Mesendoderm (in vitro differentiated cells): Measurements from ENCODE around the gene ZP3.
A peak's percentile ranks its signal among the peaks of the same experiment; 100 is the strongest.
"Not testable (repeated sequence)": the region's sequence is repeated elsewhere in the genome, so short reads cannot be mapped to it uniquely, and the experiment has no call there.

Experiments used
- DNase-seq: peaks from one replicate; pipeline ENCODE4 v3.0.0; 2013
- H2AK5ac ChIP-seq: 2 replicates; pipeline ENCODE4 v1.6.1; 2013; ENCODE audit warnings: low read length, inconsistent platforms
- H2BK120ac ChIP-seq: 2 replicates; pipeline ENCODE4 v1.6.1; 2013; ENCODE audit warnings: low read depth, mild to moderate bottlenecking, low read length, moderate library complexity, mixed read lengths
- H2BK15ac ChIP-seq: replicated peaks from 2 replicates; pipeline ENCODE4 v1.6.1; 2013; ENCODE audit warnings: low read depth, mild to moderate bottlenecking, moderate library complexity
- H2BK5ac ChIP-seq: 2 replicates; pipeline ENCODE4 v1.6.1; 2013; ENCODE audit warnings: low read length, inconsistent platforms
- H3K18ac ChIP-seq: 2 replicates; pipeline ENCODE4 v1.6.1; 2013; ENCODE audit warnings: mild to moderate bottlenecking, low read length, mixed read lengths
- H3K23ac ChIP-seq: one replicate; pipeline ENCODE4 v1.6.1; 2013; ENCODE audit warnings: low read length
- H3K27ac ChIP-seq: 2 replicates; pipeline ENCODE4 v1.5.1; 2013; ENCODE audit warnings: low read depth, mild to moderate bottlenecking, inconsistent platforms, low read length, moderate library complexity
- H3K27me3 ChIP-seq: 2 replicates; pipeline ENCODE4 v1.6.1; 2013; ENCODE audit warnings: low read length, control low read depth, mild to moderate bottlenecking, inconsistent platforms; ENCODE audit not compliant: insufficient read depth, poor library complexity
- H3K36me3 ChIP-seq: 2 replicates; pipeline ENCODE4 v1.6.1; 2013; ENCODE audit warnings: low read length, inconsistent platforms; ENCODE audit not compliant: control insufficient read depth, insufficient read depth
- H3K4ac ChIP-seq: one replicate; pipeline ENCODE4 v1.6.1; 2013; ENCODE audit warnings: low read depth, mild to moderate bottlenecking, low read length, moderate library complexity
- H3K4me1 ChIP-seq: 2 replicates; pipeline ENCODE4 v1.6.1; 2013; ENCODE audit warnings: low read depth, low read length, inconsistent platforms; ENCODE audit not compliant: control insufficient read depth
- H3K4me2 ChIP-seq: 2 replicates; pipeline ENCODE4 v1.6.1; 2013; ENCODE audit warnings: low read length
- H3K4me3 ChIP-seq: 2 replicates; pipeline ENCODE4 v1.5.1; 2013; ENCODE audit warnings: mild to moderate bottlenecking, low read length
- H3K56ac ChIP-seq: one replicate; pipeline ENCODE4 v1.6.1; 2013; ENCODE audit warnings: low read length
- H3K79me1 ChIP-seq: 2 replicates; pipeline ENCODE4 v1.6.1; 2013; ENCODE audit warnings: low read length, inconsistent platforms
- H3K79me2 ChIP-seq: 2 replicates; pipeline ENCODE4 v1.6.1; 2013; ENCODE audit warnings: mild to moderate bottlenecking, low read length; ENCODE audit not compliant: control insufficient read depth, insufficient read depth
- H3K9ac ChIP-seq: 2 replicates; pipeline ENCODE4 v1.6.1; 2013; ENCODE audit warnings: low read length, inconsistent platforms
- H4K5ac ChIP-seq: one replicate; pipeline ENCODE4 v1.6.1; 2013; ENCODE audit warnings: low read length
- H4K8ac ChIP-seq: one replicate; pipeline ENCODE4 v1.6.1; 2013; ENCODE audit warnings: low read depth, mild to moderate bottlenecking, control low read depth, low read length, moderate library complexity
- WGBS: extraction: QIAGEN DNeasy Blood & Tissue Kit; methylation state at CpG from one replicate; pipeline ENCODE4 v1.1.7; 2013; ENCODE audit warnings: low lambda C conversion rate, missing lambda C conversion rate; ENCODE audit not compliant: insufficient coverage; ENCODE audit errors: extremely low coverage; 5-methylcytosine and 5-hydroxymethylcytosine counted together

ZP3 gene

GRCh38 chr7:76428149-76428823 is 3.5 kb downstream of the ZP3 start:
- H3K4me1 ChIP-seq = no peaks in the 10 kb centered on the region
- no peak overlapping the region for H2AK5ac ChIP-seq
- no peak overlapping the region for H4K5ac ChIP-seq
- H2BK15ac ChIP-seq = no peak overlapping the region
- no peaks in the 10 kb centered on the region for H3K27me3 ChIP-seq
- H3K9ac ChIP-seq = no peak overlapping the region
- DNase-seq = peak; percentile 51
- no peak overlapping the region for H4K8ac ChIP-seq
- no peak overlapping the region for H3K4me3 ChIP-seq
- H3K79me2 ChIP-seq = no peaks in the 10 kb centered on the region
- H3K36me3 ChIP-seq = no peaks in the 10 kb centered on the region
- H3K4me2 ChIP-seq = no peak overlapping the region
- H3K23ac ChIP-seq = no peak overlapping the region
- no peak overlapping the region for H3K4ac ChIP-seq
- H3K79me1 ChIP-seq = no peaks in the 10 kb centered on the region
- no peak overlapping the region for H2BK5ac ChIP-seq
- no peak overlapping the region for H3K18ac ChIP-seq
- no peak overlapping the region for H2BK120ac ChIP-seq
- no CpG with 5 or more reads among the region's 13 CpGs for WGBS
- H3K27ac ChIP-seq = no peak overlapping the region
- H3K56ac ChIP-seq = no peak overlapping the region

DNA sequence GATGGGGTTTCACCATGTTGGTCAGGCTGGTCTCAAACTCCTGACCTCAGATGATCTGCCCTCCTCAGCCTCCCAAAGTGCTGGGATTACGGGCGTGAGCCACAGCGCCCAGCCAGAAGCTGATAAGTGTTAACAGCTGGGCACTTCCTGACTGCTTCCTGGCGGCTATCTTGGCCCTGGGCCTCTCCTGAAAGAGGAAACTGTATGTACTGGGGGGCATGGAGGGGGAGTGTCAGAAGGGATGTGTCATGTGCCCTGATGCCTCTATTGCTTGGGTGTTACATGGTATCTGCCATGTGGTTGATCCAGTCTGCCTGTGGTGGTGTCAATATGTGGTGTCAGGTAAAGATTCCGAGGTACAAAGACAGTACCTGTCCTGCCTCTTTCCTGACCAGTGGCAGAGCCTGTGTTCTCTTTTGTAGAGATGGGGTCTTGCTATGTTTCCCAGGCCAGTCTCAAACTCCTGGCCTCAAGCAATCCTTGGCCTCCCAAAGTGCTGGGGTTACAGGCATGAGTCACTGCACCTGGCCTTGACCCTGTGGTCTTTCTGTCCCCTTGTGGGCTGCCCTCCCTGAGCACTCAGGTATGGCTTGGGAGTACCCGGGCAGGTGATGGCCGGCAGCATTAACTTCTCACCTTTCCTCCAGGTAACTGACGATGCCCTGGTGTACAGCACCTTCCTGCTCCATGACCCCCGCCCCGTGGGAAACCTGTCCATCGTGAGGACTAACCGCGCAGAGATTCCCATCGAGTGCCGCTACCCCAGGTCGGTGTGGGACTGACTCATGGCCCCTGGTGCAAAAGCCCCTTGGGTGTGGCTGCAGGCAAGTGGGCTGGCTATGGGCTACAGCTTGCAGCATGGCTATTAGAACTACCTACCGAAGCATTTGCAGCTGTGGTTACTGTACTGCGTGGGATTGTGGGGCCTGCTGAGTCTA is 4.4 kb downstream of the ZP3 start:
- H3K9ac ChIP-seq = no peak overlapping the region
- H3K23ac ChIP-seq = no peak overlapping the region
- no peak overlapping the region for H3K4me3 ChIP-seq
- no peak overlapping the region for H2BK15ac ChIP-seq
- no peak overlapping the region for H3K56ac ChIP-seq
- no peak overlapping the region for H3K4me2 ChIP-seq
- no peaks in the 10 kb centered on the region for H3K4me1 ChIP-seq
- H3K27me3 ChIP-seq = no peaks in the 10 kb centered on the region
- WGBS = no CpG with 5 or more reads among the region's 18 CpGs
- H3K4ac ChIP-seq = no peak overlapping the region
- no peak overlapping the region for H4K8ac ChIP-seq
- no peak overlapping the region for H4K5ac ChIP-seq
- peak; percentile 82 for DNase-seq
- H2BK5ac ChIP-seq = no peak overlapping the region
- H2AK5ac ChIP-seq = no peak overlapping the region
- no peak overlapping the region for H3K27ac ChIP-seq
- H2BK120ac ChIP-seq = no peak overlapping the region
- no peaks in the 10 kb centered on the region for H3K79me2 ChIP-seq
- no peak overlapping the region for H3K18ac ChIP-seq
- no peaks in the 10 kb centered on the region for H3K36me3 ChIP-seq
- H3K79me1 ChIP-seq = no peaks in the 10 kb centered on the region

- H3K4me3 ChIP-seq = no peak overlapping the region
- H3K36me3 ChIP-seq = no peaks in the 10 kb centered on the region
- H3K4me2 ChIP-seq = no peak overlapping the region
- no peak overlapping the region for H3K9ac ChIP-seq
- WGBS = no CpG with 5 or more reads among the region's 9 CpGs
- no peak overlapping the region for H2BK120ac ChIP-seq
- no peak overlapping the region for H2AK5ac ChIP-seq
- H3K27ac ChIP-seq = no peak overlapping the region
- no peaks in the 10 kb centered on the region for H3K27me3 ChIP-seq
- H3K18ac ChIP-seq = no peak overlapping the region
- no peaks in the 10 kb centered on the region for H3K4me1 ChIP-seq
- no peak overlapping the region for H2BK15ac ChIP-seq
- no peak overlapping the region for H3K23ac ChIP-seq
- no peak overlapping the region for H3K56ac ChIP-seq
- H4K8ac ChIP-seq = no peak overlapping the region
- H3K79me1 ChIP-seq = no peaks in the 10 kb centered on the region
- no peaks in the 10 kb centered on the region for H3K79me2 ChIP-seq
- no peak overlapping the region for H2BK5ac ChIP-seq
- no peak overlapping the region for H3K4ac ChIP-seq
- DNase-seq = no peak
- H4K5ac ChIP-seq = no peak overlapping the region
Measured at GRCh38 chr7:76430211-76430610, 5.5 kb downstream of the ZP3 start.

DNA sequence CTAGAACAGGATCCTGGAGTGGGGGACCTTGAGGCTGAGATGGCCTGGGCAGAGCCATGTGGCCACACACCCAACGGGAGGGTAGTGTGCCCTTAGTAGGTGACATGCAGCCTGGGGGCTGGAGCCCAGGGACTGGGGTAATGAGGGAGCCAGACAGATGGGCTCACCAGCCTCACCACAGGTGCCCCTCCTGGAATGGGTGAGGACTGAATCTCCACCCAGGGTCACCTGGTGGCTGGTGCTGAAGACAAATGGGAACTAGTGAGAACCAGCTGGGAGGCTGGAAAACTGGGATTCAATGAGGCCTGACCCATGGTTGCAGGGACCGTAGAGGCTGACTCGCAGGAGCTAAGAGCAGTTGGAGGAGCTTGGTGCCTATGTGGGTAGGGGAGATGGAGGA is 6.1 kb downstream of the ZP3 start:
- Histone ChIP-seq H3K18ac (no peak overlapping the region), H3K56ac (no peak overlapping the region), H3K9ac (no peak overlapping the region), H4K5ac (no peak overlapping the region), H3K36me3 (no peaks in the 10 kb centered on the region), H2BK120ac (no peak overlapping the region), H3K23ac (no peak overlapping the region), H2BK15ac (no peak overlapping the region), H4K8ac (no peak overlapping the region), H3K27me3 (no peaks in the 10 kb centered on the region), H3K4ac (no peak overlapping the region), H2AK5ac (no peak overlapping the region), H3K79me1 (no peaks in the 10 kb centered on the region), H3K27ac (no peak overlapping the region), H2BK5ac (no peak overlapping the region), H3K4me3 (no peak overlapping the region), H3K79me2 (no peaks in the 10 kb centered on the region), H3K4me1 (no peaks in the 10 kb centered on the region), H3K4me2 (no peak overlapping the region)
- no CpG with 5 or more reads among the region's 3 CpGs for WGBS
- no peak for DNase-seq

GRCh38 chr7:76437873-76438272 is 13.1 kb downstream of the ZP3 start:
- not testable (repeated sequence) for H3K79me1 ChIP-seq, H3K4ac ChIP-seq, H2BK120ac ChIP-seq, H3K56ac ChIP-seq, H3K4me3 ChIP-seq, H3K4me2 ChIP-seq, H2BK5ac ChIP-seq, H3K18ac ChIP-seq, H4K5ac ChIP-seq, H3K36me3 ChIP-seq, H4K8ac ChIP-seq, H3K27ac ChIP-seq, H3K4me1 ChIP-seq, H3K79me2 ChIP-seq, H3K23ac ChIP-seq, H2BK15ac ChIP-seq, H3K27me3 ChIP-seq, H2AK5ac ChIP-seq, H3K9ac ChIP-seq
- WGBS = no CpG with 5 or more reads among the region's 2 CpGs
- DNase-seq = peak; percentile 87
